ENCODE data around the gene RRH.
"Not testable (repeated sequence)": the region's sequence is repeated elsewhere in the genome, so short reads cannot be mapped to it uniquely, and the experiment has no call there.

The RRH gene

GRCh38 chr4:109847896-109848442 lies 20.2 kb downstream of the RRH start, which contains the start of gene LRIT3:
LRIT3 (plus strand) TSS chr4:109848107; CDS start chr4:109848202, 95 bp downstream.
- DNase-seq, result no peak

- DNase-seq, result no peak
These were observed 20.7 kb downstream of the RRH start for GRCh38 chr4:109848501-109848900.

- no peak for DNase-seq
These were observed 22.8 kb downstream of the RRH start for GRCh38 chr4:109850601-109851000.

GRCh38 chr4:109859426-109860300 lies 31.9 kb downstream of the RRH start:
- not testable (repeated sequence) for DNase-seq

- DNase-seq, result no peak
These were observed 33.5 kb downstream of the RRH start for GRCh38 chr4:109861271-109861670.

GRCh38 chr4:109861916-109862511 lies 34.2 kb downstream of the RRH start:
- DNase-seq, result no peak

- DNase-seq, result no peak
These were observed 36.4 kb downstream of the RRH start for GRCh38 chr4:109864134-109864533.

GRCh38 chr4:109870061-109870460 lies 42.3 kb downstream of the RRH start:
- DNase-seq, result no peak

- no peak for DNase-seq
These were observed 44.3 kb downstream of the RRH start for GRCh38 chr4:109872065-109872464.

- no peak for DNase-seq
These were observed 45.3 kb downstream of the RRH start for GRCh38 chr4:109872950-109873656.

GRCh38 chr4:109873791-109874514 lies 46.2 kb downstream of the RRH start:
- DNase-seq, result peak; percentile 33

GRCh38 chr4:109875106-109875505 lies 47.3 kb downstream of the RRH start:
- DNase-seq, result no peak

GRCh38 chr4:109875553-109875952 lies 47.8 kb downstream of the RRH start:
- not testable (repeated sequence) for DNase-seq

- DNase-seq, result no peak
These were observed 49.0 kb downstream of the RRH start for GRCh38 chr4:109876634-109877265.

GRCh38 chr4:109877400-109877799 lies 49.6 kb downstream of the RRH start:
- no peak for DNase-seq

GRCh38 chr4:109878355-109878754 lies 50.6 kb downstream of the RRH start:
- no peak for DNase-seq

- no peak for DNase-seq
These were observed 51.3 kb downstream of the RRH start for GRCh38 chr4:109879081-109879480.

- DNase-seq, result no peak
These were observed 52.0 kb downstream of the RRH start for GRCh38 chr4:109879636-109880314.

GRCh38 chr4:109886303-109886702 lies 58.5 kb downstream of the RRH start:
- DNase-seq, result no peak

GRCh38 chr4:109887071-109887470 lies 59.3 kb downstream of the RRH start:
- DNase-seq, result no peak

- DNase-seq, result no peak
These were observed 62.3 kb downstream of the RRH start for GRCh38 chr4:109890076-109890475.

All from fibroblast of skin of right quadriceps (primary cell).